GM18873 (cell line): ENCODE data around the gene BMPER.

Experiments
- ATAC-seq: cut with Tn5 transposase; IDR thresholded peaks from one replicate; pipeline ENCODE4 v1.9.1; 2021; ENCODE audit warnings: mild to moderate bottlenecking, moderate library complexity, moderate number of reproducible peaks; ENCODE audit not compliant: unreplicated experiment, low FRiP score

Gene BMPER

GRCh38 chr7:34124765-34125164, 219.4 kb downstream of the BMPER start:
- ATAC-seq = no peak

GRCh38 chr7:34128762-34129161, 223.4 kb downstream of the BMPER start:
- ATAC-seq = no peak

- no peak for ATAC-seq
These were observed 225.4 kb downstream of the BMPER start for GRCh38 chr7:34130558-34131295.

GRCh38 chr7:34131371-34131770, 226.0 kb downstream of the BMPER start:
- no peak for ATAC-seq

- ATAC-seq = no peak
These were observed 228.1 kb downstream of the BMPER start for GRCh38 chr7:34133356-34133982.

- no peak for ATAC-seq
These were observed 228.8 kb downstream of the BMPER start for GRCh38 chr7:34133983-34134782.

- ATAC-seq = no peak
These were observed 230.6 kb downstream of the BMPER start for GRCh38 chr7:34135924-34136323.

GRCh38 chr7:34136698-34137097, 231.4 kb downstream of the BMPER start:
- ATAC-seq = no peak

- ATAC-seq = no peak
These were observed 231.8 kb downstream of the BMPER start for GRCh38 chr7:34137176-34137575.

GRCh38 chr7:34138483-34138882, 233.1 kb downstream of the BMPER start:
- no peak for ATAC-seq

GRCh38 chr7:34139086-34139485, 233.7 kb downstream of the BMPER start:
- ATAC-seq = no peak

GRCh38 chr7:34140066-34140465, 234.7 kb downstream of the BMPER start:
- no peak for ATAC-seq

- no peak for ATAC-seq
These were observed 238.1 kb downstream of the BMPER start for GRCh38 chr7:34143402-34143801.

- no peak for ATAC-seq
These were observed 240.3 kb downstream of the BMPER start for GRCh38 chr7:34145603-34146002.

- no peak for ATAC-seq
These were observed 248.4 kb downstream of the BMPER start for GRCh38 chr7:34153656-34154270.

GRCh38 chr7:34155220-34155908, 250.0 kb downstream of the BMPER start:
- no peak for ATAC-seq

GRCh38 chr7:34156336-34156735, 251.0 kb downstream of the BMPER start:
- no peak for ATAC-seq

GRCh38 chr7:34157137-34157536, 251.8 kb downstream of the BMPER start:
- no peak for ATAC-seq

GRCh38 chr7:34158368-34159153, 253.2 kb downstream of the BMPER start:
- no peak for ATAC-seq
